Endothelial cell of umbilical vein (primary cell): Measurements from ENCODE around the gene ETFDH. TPM values are rescaled to one million over a fixed set of nuclear protein-coding genes. Genes with fewer than 3 reads are reported as not detected.
A peak's percentile ranks its signal among the peaks of the same experiment; 100 is the strongest.

Experiments used
- Bru-seq: library from RNA; stranded (reverse); fragments of 400-500 nt; gene quantifications from one replicate; lab custom pipeline; 2021; lab: Mats Ljungman, UMichigan
- BruChase-seq, 2 experiments: library from RNA; stranded (reverse); fragments of 400-500 nt; gene quantifications; one replicate each; lab custom pipeline; 2021; lab: Mats Ljungman, UMichigan
- BruUV-seq: library from RNA; stranded (reverse); fragments of 400-500 nt; replicated peaks from 2 replicates; lab custom pipeline; 2021; lab: Mats Ljungman, UMichigan
- CTCF ChIA-PET: fragments of 300-600, 350-600 bp; sonication (Branson Sonifier 250); formaldehyde crosslinking; loops from one replicate; lab custom pipeline; 2021; ENCODE audit warnings: antibody characterized with exemption, inconsistent platforms; lab: Charles Lee
- POLR2A ChIA-PET: fragments of 300-600, 350-600 bp; sonication (Branson Sonifier 250); formaldehyde crosslinking; loops from one replicate; lab custom pipeline; 2021; ENCODE audit warnings: antibody characterized with exemption, inconsistent platforms; lab: Charles Lee
- DNase-seq: peaks from one replicate; pipeline ENCODE4 v3.0.0-alpha.2; 2011; ENCODE audit warnings: low read depth, low spot score
- FAIRE-seq: peaks from 2 replicates; lab custom pipeline; 2011; peaks lifted over from hg19 to GRCh38; lab: Jason Lieb, UNC
- H2AFZ ChIP-seq: 2 replicates; pipeline ENCODE4 v1.6.0; 2012; ENCODE audit warnings: low read depth, low read length, control low read depth, inconsistent platforms
- H3K27ac ChIP-seq: 2 replicates; pipeline ENCODE4 v1.5.1; 2011; ENCODE audit warnings: low read depth, mild to moderate bottlenecking, control low read depth, low read length, moderate library complexity; ENCODE audit not compliant: insufficient read depth
- H3K27me3 ChIP-seq, 2 experiments: 2 replicates each; pipeline versions ENCODE4 v1.6.0 to v1.6.1; 2011; ENCODE audit warnings: low read length in 2 of 2, mixed read lengths in 1 of 2; ENCODE audit not compliant: control insufficient read depth in 2 of 2, insufficient read depth in 2 of 2
- H3K36me3 ChIP-seq, 2 experiments: 2 replicates in 1 of 2; 3 replicates in 1 of 2; pipeline ENCODE4 v1.5.1; 2011; ENCODE audit warnings: low read length in 2 of 2, mild to moderate bottlenecking in 1 of 2, moderate library complexity in 1 of 2; ENCODE audit not compliant: control insufficient read depth in 2 of 2, insufficient read depth in 2 of 2; ENCODE audit errors: extremely low read depth in 1 of 2
- H3K4me1 ChIP-seq: 3 replicates; pipeline ENCODE4 v1.5.1; 2011; ENCODE audit warnings: mild to moderate bottlenecking, low read length; ENCODE audit not compliant: control insufficient read depth, insufficient read depth; ENCODE audit errors: extremely low read depth
- H3K4me2 ChIP-seq: 2 replicates; pipeline ENCODE4 v1.6.1; 2011; ENCODE audit warnings: low read length, control low read depth, mixed read lengths; ENCODE audit not compliant: insufficient read depth
- H3K4me3 ChIP-seq, 3 experiments: fragments of 200-600 bp in 1 of 3; sonication (generic), shearing (Covaris generic) in 1 of 3; replicated peaks in 1 of 3; 2 replicates each; pipeline ENCODE4 v1.5.1; 2011 to 2016; ENCODE audit warnings: control low read depth in 3 of 3, low read length in 3 of 3, mild to moderate bottlenecking in 2 of 3, inconsistent platforms in 1 of 3, low read depth in 1 of 3, moderate library complexity in 1 of 3; ENCODE audit not compliant: insufficient read depth in 1 of 3
- H3K79me2 ChIP-seq: 2 replicates; pipeline ENCODE4 v1.6.0; 2012; ENCODE audit warnings: low read length, inconsistent platforms; ENCODE audit not compliant: control insufficient read depth, insufficient read depth
- H3K9ac ChIP-seq: replicated peaks from 2 replicates; pipeline ENCODE3; 2011; ENCODE audit warnings: low read length, control low read depth; ENCODE audit not compliant: insufficient read depth; ENCODE audit errors: extremely low read depth
- H3K9me1 ChIP-seq: replicated peaks from 3 replicates; pipeline ENCODE4 v1.6.0; 2011; ENCODE audit warnings: mild to moderate bottlenecking, low read length; ENCODE audit not compliant: control insufficient read depth, insufficient read depth; ENCODE audit errors: extremely low read depth
- H3K9me3 ChIP-seq: replicated peaks from 2 replicates; pipeline ENCODE4 v1.5.1; 2012; ENCODE audit warnings: low read length, inconsistent platforms; ENCODE audit not compliant: control insufficient read depth, insufficient read depth
- H4K20me1 ChIP-seq: replicated peaks from 2 replicates; pipeline ENCODE3; 2011; ENCODE audit warnings: mild to moderate bottlenecking, low read length; ENCODE audit not compliant: control insufficient read depth, insufficient read depth; ENCODE audit errors: extremely low read depth
- CTCF ChIP-seq, 2 donors: IDR thresholded peaks; 1 replicate in 1 of 2; 2 replicates in 1 of 2; pipeline ENCODE4 v1.5.1; 2011; ENCODE audit warnings: low read length in 2 of 2, mild to moderate bottlenecking in 2 of 2, moderate library complexity in 2 of 2, control low read depth in 1 of 2, inconsistent platforms in 1 of 2, low read depth in 1 of 2; ENCODE audit not compliant: insufficient read depth in 1 of 2; ENCODE audit errors: extremely low read depth in 1 of 2
- EZH2 ChIP-seq: IDR thresholded peaks from 2 replicates; pipeline ENCODE4 v1.6.1; 2012; ENCODE audit warnings: borderline replicate concordance, low read depth, mild to moderate bottlenecking, moderate library complexity, low read length, inconsistent platforms; ENCODE audit not compliant: severe bottlenecking
- FOS ChIP-seq: IDR thresholded peaks from 2 replicates; pipeline ENCODE4 v1.6.1; 2011; ENCODE audit warnings: mild to moderate bottlenecking, low read length, moderate library complexity, borderline replicate concordance; ENCODE audit not compliant: insufficient read depth
- GATA2 ChIP-seq: IDR thresholded peaks from 2 replicates; pipeline ENCODE4 v1.7.0; 2011; ENCODE audit warnings: low read depth, mild to moderate bottlenecking, moderate library complexity, mixed read lengths, low read length; ENCODE audit not compliant: insufficient read length, insufficient read depth
- JUN ChIP-seq: IDR thresholded peaks from 2 replicates; pipeline ENCODE4 v1.6.1; 2011; ENCODE audit warnings: borderline replicate concordance, low read depth; ENCODE audit not compliant: insufficient read length, insufficient read depth
- MYC ChIP-seq: IDR thresholded peaks from one replicate; pipeline ENCODE4 v1.6.1; 2011; ENCODE audit warnings: mild to moderate bottlenecking, low read depth, low read length
- POLR2A ChIP-seq: IDR thresholded peaks from 2 replicates; pipeline ENCODE4 v1.6.1; 2012; ENCODE audit warnings: low read depth, mild to moderate bottlenecking, control low read depth, low read length
- POLR2AphosphoS5 ChIP-seq: IDR thresholded peaks from 2 replicates; pipeline ENCODE4 v1.6.1; 2012; ENCODE audit warnings: low read depth, mild to moderate bottlenecking, control low read depth, low read length, moderate library complexity; ENCODE audit not compliant: insufficient read depth
- dilution Hi-C: fragments of 300-500 bp; cut with MboI; formaldehyde crosslinking; loops from one replicate; pipeline ENCODE4 v1.15.0; 2019; ENCODE audit warnings: low sequenced_read_pairs; ENCODE audit not compliant: extremely low pct_ligation_motif_present
- intact Hi-C: fragments of 100-400 bp; cut with micrococcal nuclease; formaldehyde crosslinking; loops from one replicate; pipeline ENCODE4 v1.10.0; 2022
- long read RNA-seq: library from polyadenylated mRNA; stranded (forward); transcript quantifications from one replicate; pipeline ENCODE4 v2.0.0, GENCODE V29; 2021
- polyA minus RNA-seq, 3 experiments: library from RNA; depleted of rRNA, polyadenylated mRNA; stranded (reverse); fragments of >200 nt; gene quantifications; 1 replicate in 1 of 3; 2 replicates in 2 of 3; pipeline ENCODE4 v1.2.3, GENCODE V29; 2011
- polyA plus RNA-seq, 4 experiments: library from polyadenylated mRNA; depleted of rRNA in 3 of 4; stranded (reverse) in 3 of 4; unstranded in 1 of 4; fragments of >200 nt; gene quantifications; 2 replicates each; pipeline versions ENCODE4 v1.2.1 to v1.2.3, GENCODE V29; 2011 to 2012; ENCODE audit warnings: missing spikeins in 1 of 4
- total RNA-seq: library from RNA; stranded (reverse); gene quantifications from 2 replicates; pipeline ENCODE4 v1.2.3, GENCODE V29; 2021
- TF ChIP-seq, protein P1 (sequence below): IDR thresholded peaks from 2 replicates; pipeline ENCODE4 v1.6.1; 2011; ENCODE audit not compliant: insufficient read depth, insufficient read length

Gene ETFDH
- 21.8 and 22.3 TPM in 2 replicates for total RNA-seq
- 16.9 and 17.3 TPM in 2 replicates for polyA plus RNA-seq
- 13.4 and 16.0 TPM in 2 replicates for polyA plus RNA-seq (2011; cell fraction: cytosol; rRNA removed)
- 32.3 and 40.9 TPM in 2 replicates for polyA plus RNA-seq (2011; cell fraction: nucleus; rRNA removed)
- 16.2 and 18.0 TPM in 2 replicates for polyA plus RNA-seq (2012)
- 9.8 and 21.6 TPM in 2 replicates for polyA minus RNA-seq
- polyA minus RNA-seq (2011; cell fraction: cytosol; rRNA and poly(A)+ RNA removed), result 9.0 TPM
- polyA minus RNA-seq (2011; cell fraction: nucleus; rRNA and poly(A)+ RNA removed), result 15.5 and 16.8 TPM in 2 replicates
- percentile 60 among the genes with signal in this experiment for Bru-seq, nascent RNA
- percentile 64 among the genes with signal in this experiment for BruChase-seq, experiment 1, labeled RNA remaining after a 6-hour chase
- BruChase-seq, experiment 2, labeled RNA remaining after a 2-hour chase, result percentile 72 among the genes with signal in this experiment
- long read RNA-seq, transcript ETFDH-206 (13 exons, 3,282 nt), result major isoform, 49 of 62 reads
- long read RNA-seq, partial matches to known transcripts, result 9 of 62 reads
- long read RNA-seq, other reads (novel, unspliced or antisense), result 3 of 62 reads

DNA sequence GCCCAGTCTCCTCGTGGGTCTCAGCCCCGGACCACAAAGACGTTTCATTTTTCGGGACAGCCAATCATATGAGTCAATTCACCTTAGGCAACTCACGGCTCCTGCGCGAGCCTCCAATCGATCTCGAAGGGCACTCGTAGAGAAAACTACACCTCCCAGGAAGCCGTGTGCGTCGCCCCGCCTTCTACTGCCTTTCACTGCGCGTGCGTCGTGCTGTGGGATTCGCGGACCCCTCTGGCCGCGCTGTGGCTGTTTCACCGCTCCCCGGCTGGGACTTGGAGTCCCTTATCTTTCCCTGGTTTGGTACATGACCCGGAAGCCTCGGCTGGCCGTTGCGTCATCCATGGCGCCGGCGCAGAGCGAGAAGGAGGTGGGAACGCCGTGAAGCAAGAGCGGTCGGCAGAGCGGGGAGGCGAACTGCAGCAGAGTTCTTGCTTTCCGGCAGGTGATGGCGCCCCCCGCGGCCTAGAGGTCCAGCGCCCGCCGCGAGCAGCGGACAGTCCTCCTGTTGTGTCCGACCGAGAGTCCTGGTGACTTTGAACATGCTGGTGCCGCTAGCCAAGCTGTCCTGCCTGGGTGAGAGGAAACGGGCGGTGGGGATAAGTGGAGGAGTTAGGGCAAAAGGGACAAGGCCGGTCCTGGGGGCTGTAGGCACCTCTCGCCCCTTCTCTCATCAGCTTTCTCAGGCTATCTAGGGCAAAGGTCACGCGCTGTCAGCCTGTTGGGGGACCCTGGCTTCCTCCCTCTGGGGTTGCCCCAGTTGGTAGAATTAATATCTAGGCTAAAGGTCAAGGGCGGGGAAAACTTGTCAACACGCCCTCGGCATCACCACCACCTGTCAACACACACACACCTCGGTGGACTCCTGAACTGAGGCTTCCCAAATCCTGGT is at the start of gene ETFDH:
Gene ETFDH, plus strand, starts transcription at position 382 of the 892 bp plus-strand sequence. Its CDS starts 161 bp downstream, at position 543.
- H3K9me3 ChIP-seq, result no peaks in the 10 kb centered on the region
- peak; percentile 100 for DNase-seq
- peak within 1 kb of the TSS; percentile 71 for H3K27ac ChIP-seq
- TSS peak; percentile 54 for BruUV-seq
- ChIA-PET CTCF (interaction anchor here (1.7 kb wide), 1 partner anchor 179 kb away, joined by 5 read pairs; no protein-coding TSS in a partner anchor), POLR2A (no interaction called here)
- H3K4me1 ChIP-seq, result peaks cover 11% of the 10 kb centered on the region
- no peaks in the 10 kb centered on the region for H3K9me1 ChIP-seq
- H3K9ac ChIP-seq, result peak within 1 kb of the TSS; percentile 88
- dilution Hi-C loops (no loop called here), intact Hi-C loops (loop anchor here (1.0 to 5.0 kb wide), 10 partner anchors 51 to 775 kb away; partner anchors contain the start of gene PPID)
- peaks cover 2% of the 10 kb centered on the region for H4K20me1 ChIP-seq
- FAIRE-seq, result peak; percentile 97
- peak within 1 kb of the TSS; percentile 83 to 92 (median 84) for H3K4me3 ChIP-seq
- H3K4me2 ChIP-seq, result peak within 1 kb of the TSS; percentile 89
- H3K36me3 ChIP-seq, result no peaks in the 10 kb centered on the region
- peaks cover 27% of the 10 kb centered on the region for H3K79me2 ChIP-seq
- peak within 1 kb of the TSS; percentile 99 for H2AFZ ChIP-seq
- TF ChIP-seq, protein P1, sequence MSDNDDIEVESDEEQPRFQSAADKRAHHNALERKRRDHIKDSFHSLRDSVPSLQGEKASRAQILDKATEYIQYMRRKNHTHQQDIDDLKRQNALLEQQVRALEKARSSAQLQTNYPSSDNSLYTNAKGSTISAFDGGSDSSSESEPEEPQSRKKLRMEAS, result peak; percentile 52
- no peak for TF ChIP-seq EZH2
- TF ChIP-seq POLR2AphosphoS5, result peak; percentile 58
- TF ChIP-seq GATA2, result peak; percentile 58
- TF ChIP-seq JUN, result peak; percentile 23
- peak; percentile 75 to 80 for TF ChIP-seq CTCF (IDR thresholded peaks at IDR 0.05; ENCODE audit: extremely low read depth in 1 of 2, insufficient read depth in 1 of 2, low read depth in 1 of 2, low read length in 2 of 2)
- no peak for TF ChIP-seq MYC
- TF ChIP-seq FOS, result peak; percentile 33
- TF ChIP-seq POLR2A, result no peak
- H3K27me3 ChIP-seq, result no peaks in the 10 kb centered on the region
